Heart right ventricle (tissue), 16 donors: Measurements from ENCODE around the gene MAPK8IP3. TPM values are rescaled to one million over a fixed set of nuclear protein-coding genes. Genes with fewer than 3 reads are reported as not detected.

Experiments
- ATAC-seq, 8 donors: fragments of 200-7000 bp; cut with Tn5 transposase; one replicate each; pipeline ENCODE4 v1.9.1; 2020; ENCODE audit warnings: mild to moderate bottlenecking in 8 of 8, moderate library complexity in 8 of 8, moderate number of reproducible peaks in 1 of 8
- DNase-seq, 2 donors: peaks; one replicate each; pipeline ENCODE4 v3.0.0-alpha.2; 2020
- H3K27ac ChIP-seq, 10 donors: fragments of 200-600 bp; sonication (generic) in 2 of 10; one replicate each; pipeline versions ENCODE4 v1.5.0 to v1.8.0; 2020 to 2022; ENCODE audit warnings: mild to moderate bottlenecking in 3 of 10
- H3K27me3 ChIP-seq, 7 donors: fragments of 200-600 bp; one replicate each; pipeline ENCODE4 v1.8.0; 2021 to 2022; ENCODE audit warnings: mild to moderate bottlenecking in 2 of 7
- H3K36me3 ChIP-seq, 9 donors: fragments of 200-600 bp; sonication (generic) in 1 of 9; one replicate each; pipeline versions ENCODE4 v1.5.0 to v1.8.0; 2020 to 2022; ENCODE audit warnings: mild to moderate bottlenecking in 2 of 9
- H3K4me1 ChIP-seq, 9 donors: fragments of 200-600 bp; sonication (generic) in 1 of 9; one replicate each; pipeline versions ENCODE4 v1.5.0 to v1.8.0; 2020 to 2022; ENCODE audit warnings: mild to moderate bottlenecking in 4 of 9
- H3K4me3 ChIP-seq, 10 donors: fragments of 200-600 bp; sonication (generic) in 2 of 10; one replicate each; pipeline versions ENCODE4 v1.5.0 to v1.8.0; 2020 to 2022; ENCODE audit warnings: mild to moderate bottlenecking in 7 of 10, moderate library complexity in 2 of 10
- H3K9me3 ChIP-seq, 11 donors: fragments of 200-600 bp in 10 of 11; sonication (generic) in 2 of 11; one replicate each; pipeline versions ENCODE4 v1.5.0 to v1.8.0; 2013 to 2022; ENCODE audit warnings: mild to moderate bottlenecking in 2 of 11, control low read depth in 1 of 11, moderate library complexity in 1 of 11
- CTCF ChIP-seq, 9 donors: fragments of 200-600 bp; sonication (generic) in 2 of 9; IDR thresholded peaks; one replicate each; pipeline versions ENCODE4 v1.5.0 to v1.8.0; 2021 to 2022; ENCODE audit warnings: antibody characterized with exemption in 9 of 9, mild to moderate bottlenecking in 5 of 9, moderate library complexity in 1 of 9
- WGBS, 2 donors: extraction: QIAGEN DNeasy Blood & Tissue Kit; methylation state at CpG; one replicate each; pipeline ENCODE4 v1.1.7; 2013; ENCODE audit warnings: inconsistent platforms in 1 of 2; 5-methylcytosine and 5-hydroxymethylcytosine counted together
- intact Hi-C, 10 donors: fragments of 100-400 bp; cut with DNase I; formaldehyde crosslinking; loops; one replicate each; pipeline versions ENCODE4 v1.11.1 to v1.14.2; 2022
- polyA plus RNA-seq, 2 donors: library from polyadenylated mRNA; stranded (reverse); fragments of 200-250 nt; gene quantifications; one replicate each; pipeline ENCODE4 v1.2.3, GENCODE V29; 2013
- total RNA-seq, 10 donors: library from RNA; stranded (reverse); fragmentation: NEBNext Ultra II Directional in 3 of 10; extraction: Animal tissue kit (Norgen Biotek cat#: 25700) in 3 of 10; gene quantifications; one replicate each; pipeline versions ENCODE4 v1.2.1 to v1.2.4, GENCODE V29; 2021 to 2023
- donor health status: Arrhythmogenic right ventricular cardiomyopathy.
- donor health status: ischemic (EF 13 %, LVEDD 7.1; RV severe dilation, severe dysfunction).
- donor health status: healthy with polysubstance abuse.
- donor health status: DM: no; HTN: yes; CAD: no.
- donor health status: DM: no; HTN: no; CAD: no.
- donor health status: ischemic (EF 25% LVEDD 6.9; RV normal size, moderate dysfunction).
- donor health status: ischemic (EF 25% LVEDD 5.7; RV mildly dilated, moderate dysfunction).
- donor health status: healthy.
- donor health status: DM: yes; HTN: yes; CAD: no.
- donor health status: Ischemic cardiomyopathy.
- donor health status: ischemic (EF 35%, LVEDD 5.7; RV mildly dilated, moderate dysfunction).
- donor health status: nonischemic (EF 11% LVEDD 7.7; RV severe dilation, severe dysfunction).
- donor health status: DM: yes; HTN: yes; CAD: no.
- donor health status: PGD.
- donor health status: ischemic (EF 29% LVEDD 5.4; RV normal size, mild dysfunction).
- donor health status: nonischemic (EF 23%, LVEDD 6.1; RV moderate dilation, normal function).

MAPK8IP3 gene
- total and polyA plus RNA-seq, 12 donors, result 31.2 to 126 (median 71.7) TPM

DNA sequence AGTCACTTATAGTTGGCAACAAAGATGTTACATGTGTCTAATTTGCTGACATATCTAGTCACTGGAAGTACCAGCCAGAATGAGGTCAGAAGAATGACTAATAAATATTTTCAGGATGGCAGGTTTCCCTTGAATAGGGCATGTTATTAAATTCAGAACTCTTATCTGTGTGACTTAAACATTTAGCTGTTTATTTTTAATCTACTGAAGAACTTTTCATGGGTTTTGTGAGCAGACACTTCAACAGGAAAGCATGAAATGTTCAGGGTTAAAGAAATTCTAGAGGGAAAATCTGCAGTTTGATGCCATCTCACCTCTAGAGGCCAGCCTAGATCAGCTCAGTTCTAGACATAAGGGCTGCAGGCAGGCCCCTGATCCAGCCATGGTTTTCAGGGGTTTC lies 14.7 kb upstream of the MAPK8IP3 start:
- Histone ChIP-seq H3K27ac (peak overlapping the region in 5 of 10 donors; percentile 14 to 74 (median 38)), H3K9me3 (no peaks in the 10 kb centered on the region), H3K4me3 (no peak overlapping the region), H3K36me3 (peaks cover 0 to 97% (median 12%) of the 10 kb centered on the region in 9 donors), H3K4me1 (peaks cover 0 to 35% (median 5%) of the 10 kb centered on the region in 9 donors), H3K27me3 (no peaks in the 10 kb centered on the region)
- DNase-seq, result no peak
- peak in 4 of 9 donors; percentile 13 to 30 (median 26) for TF ChIP-seq CTCF (IDR thresholded peaks at IDR 0.05)
- ATAC-seq, result peak in 5 of 8 donors; percentile 36 to 78 (median 55)
- intact Hi-C loops, result no loop called here

GRCh38 chr16:1691956-1692355 lies 14.0 kb upstream of the MAPK8IP3 start:
- H3K27ac ChIP-seq, result peak overlapping the region in 3 of 10 donors; percentile 14 to 74 (median 58)
- DNase-seq, result no peak

GRCh38 chr16:1696863-1697262 lies 9.1 kb upstream of the MAPK8IP3 start:
- 96 to 97% methylated on average over 5 of the region's 5 CpGs for WGBS, 2 donors
- Histone ChIP-seq H3K27me3 (no peaks in the 10 kb centered on the region), H3K4me1 (peaks cover 0 to 3% (median 0%) of the 10 kb centered on the region in 9 donors), H3K36me3 (peaks cover 0 to 98% (median 17%) of the 10 kb centered on the region in 9 donors), H3K9me3 (no peaks in the 10 kb centered on the region), H3K27ac (no peak overlapping the region), H3K4me3 (no peak overlapping the region)
- no peak for DNase-seq
- no peak for TF ChIP-seq CTCF (IDR thresholded peaks at IDR 0.05)
- no peak for ATAC-seq
- intact Hi-C loops, result no loop called here

More at GRCh38 chr16:1691956-1692355, 14.0 kb upstream of the MAPK8IP3 start:
- no peaks in the 10 kb centered on the region for H3K27me3 ChIP-seq
- intact Hi-C loops, result no loop called here
- H3K36me3 ChIP-seq, result peaks cover 0 to 97% (median 11%) of the 10 kb centered on the region in 9 donors
- H3K4me1 ChIP-seq, result peaks cover 0 to 35% (median 5%) of the 10 kb centered on the region in 9 donors
- H3K4me3 ChIP-seq, result no peak overlapping the region
- 94 to 95% methylated on average over 21 of the region's 21 CpGs for WGBS, 2 donors
- H3K9me3 ChIP-seq, result no peaks in the 10 kb centered on the region
- TF ChIP-seq CTCF (IDR thresholded peaks at IDR 0.05), result no peak
- peak in 3 of 8 donors; percentile 20 to 46 (median 21) for ATAC-seq

DNA sequence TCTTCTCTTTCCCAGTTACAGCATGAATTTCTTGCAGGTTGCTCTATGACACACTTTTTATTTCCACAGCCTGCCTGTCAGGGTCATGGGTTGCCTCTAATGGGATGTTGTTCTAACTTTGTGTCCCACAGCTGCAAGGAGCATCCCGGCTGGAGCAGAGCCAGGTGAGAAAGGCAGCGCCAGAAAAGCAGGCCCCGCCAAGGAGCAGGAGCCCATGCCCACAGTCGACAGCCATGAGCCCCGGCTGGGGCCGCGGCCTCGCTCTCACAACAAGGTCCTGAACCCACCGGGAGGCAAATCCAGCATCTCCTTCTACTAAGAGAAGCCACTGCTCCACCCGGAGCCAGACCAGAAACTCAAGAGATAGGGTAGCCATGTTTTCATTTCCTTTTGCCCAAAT lies 7.3 kb upstream of the MAPK8IP3 start:
- no peak for TF ChIP-seq CTCF (IDR thresholded peaks at IDR 0.05)
- Histone ChIP-seq H3K36me3 (peaks cover 0 to 91% (median 8%) of the 10 kb centered on the region in 9 donors), H3K4me1 (no peaks in the 10 kb centered on the region), H3K27me3 (no peaks in the 10 kb centered on the region), H3K9me3 (no peaks in the 10 kb centered on the region), H3K4me3 (no peak overlapping the region), H3K27ac (no peak overlapping the region)
- 89 to 91% methylated on average over 10 of the region's 10 CpGs for WGBS, 2 donors
- intact Hi-C loops, result no loop called here
- DNase-seq, result no peak
- no peak for ATAC-seq
